H1 (cell line): ENCODE measurements around the gene BLTP1. TPM values are rescaled to one million over a fixed set of nuclear protein-coding genes. Genes with fewer than 3 reads are reported as not detected.

Source experiments
- CTCF ChIA-PET: fragments of 300-600 bp; sonication (Branson Sonifier 250); formaldehyde crosslinking; loops from one replicate; lab custom pipeline; 2021; ENCODE audit not compliant: partially characterized antibody; lab: Charles Lee
- POLR2A ChIA-PET: fragments of 300-600 bp; sonication (Branson Sonifier 250); formaldehyde crosslinking; loops from one replicate; lab custom pipeline; 2021; ENCODE audit warnings: inconsistent platforms; ENCODE audit not compliant: partially characterized antibody; lab: Charles Lee
- DNase-seq, 2 experiments: peaks; one replicate each; pipeline versions ENCODE4 v3.0.0 to v3.0.0-alpha.2; 2010 to 2022; ENCODE audit warnings: low spot score in 2 of 2, low read depth in 1 of 2, mixed read lengths in 1 of 2
- FAIRE-seq: peaks from 2 replicates; lab custom pipeline; 2011; peaks lifted over from hg19 to GRCh38; lab: Jason Lieb, UNC
- H2AFZ ChIP-seq: 2 replicates; pipeline ENCODE4 v1.8.1; 2012; ENCODE audit warnings: low read length, inconsistent platforms
- H2AK5ac ChIP-seq: 2 replicates; pipeline ENCODE4 v1.6.1; 2013; ENCODE audit warnings: low read depth, low read length
- H2BK120ac ChIP-seq: replicated peaks from 2 replicates; pipeline ENCODE3; 2013; ENCODE audit warnings: low read depth, low read length, inconsistent platforms
- H2BK12ac ChIP-seq: 2 replicates; pipeline ENCODE4 v1.6.1; 2013; ENCODE audit warnings: low read depth, low read length
- H2BK15ac ChIP-seq: 2 replicates; pipeline ENCODE4 v1.6.1; 2013; ENCODE audit warnings: low read length
- H2BK20ac ChIP-seq: 2 replicates; pipeline ENCODE4 v1.6.1; 2013; ENCODE audit warnings: low read length
- H2BK5ac ChIP-seq: 2 replicates; pipeline ENCODE4 v1.6.1; 2013; ENCODE audit warnings: low read depth, low read length
- H3K14ac ChIP-seq: 2 replicates; pipeline ENCODE4 v1.6.1; 2013; ENCODE audit warnings: inconsistent platforms; ENCODE audit not compliant: insufficient read length
- H3K18ac ChIP-seq: 2 replicates; pipeline ENCODE4 v1.6.1; 2013; ENCODE audit warnings: low read length; ENCODE audit errors: extremely low read depth
- H3K23ac ChIP-seq: 2 replicates; pipeline ENCODE4 v1.6.1; 2013; ENCODE audit warnings: inconsistent platforms; ENCODE audit not compliant: insufficient read length
- H3K23me2 ChIP-seq: 2 replicates; pipeline ENCODE4 v1.6.1; 2013; ENCODE audit warnings: low read depth, low read length
- H3K27ac ChIP-seq: 2 replicates; pipeline ENCODE4 v1.6.1; 2011; ENCODE audit warnings: low read depth, low read length, inconsistent platforms
- H3K27me3 ChIP-seq, 4 experiments: replicated peaks in 1 of 4; 1 replicate in 1 of 4; 2 replicates in 3 of 4; pipeline versions ENCODE4 v1.6.1 to v1.8.1; 2011 to 2013; ENCODE audit warnings: low read length in 3 of 4, mild to moderate bottlenecking in 3 of 4, inconsistent platforms in 2 of 4, mixed read lengths in 2 of 4, moderate library complexity in 1 of 4; ENCODE audit not compliant: control insufficient read depth in 3 of 4, insufficient read depth in 3 of 4; ENCODE audit errors: extremely low read depth in 1 of 4
- H3K36me3 ChIP-seq, 4 experiments: 2 replicates each; pipeline versions ENCODE4 v1.6.1 to v1.8.1; 2011 to 2013; ENCODE audit warnings: mild to moderate bottlenecking in 4 of 4, low read length in 3 of 4, moderate library complexity in 2 of 4, control low read depth in 1 of 4, inconsistent platforms in 1 of 4; ENCODE audit not compliant: insufficient read depth in 4 of 4, control insufficient read depth in 2 of 4
- H3K4ac ChIP-seq: replicated peaks from 2 replicates; pipeline ENCODE3; 2013; ENCODE audit warnings: low read length, low read depth, mixed read lengths, inconsistent platforms; ENCODE audit not compliant: insufficient read length
- H3K4me1 ChIP-seq, 4 experiments: replicated peaks in 1 of 4; 1 replicate in 1 of 4; 2 replicates in 3 of 4; pipeline versions ENCODE4 v1.6.1 to v1.8.1; 2011 to 2013; ENCODE audit warnings: low read length in 3 of 4, inconsistent platforms in 2 of 4, mixed read lengths in 1 of 4; ENCODE audit not compliant: insufficient read depth in 4 of 4, control insufficient read depth in 3 of 4
- H3K4me2 ChIP-seq, 2 experiments: 2 replicates each; pipeline versions ENCODE4 v1.6.1 to v1.8.1; 2011 to 2013; ENCODE audit warnings: low read depth in 2 of 2, low read length in 2 of 2, control low read depth in 1 of 2, inconsistent platforms in 1 of 2, mild to moderate bottlenecking in 1 of 2; ENCODE audit not compliant: insufficient read depth in 1 of 2
- H3K4me3 ChIP-seq, 4 experiments: fragments of 200-600, 300-600 bp in 1 of 4; sonication (generic), shearing (Covaris generic), sonication (Bioruptor Twin) in 1 of 4; 2 replicates each; pipeline versions ENCODE4 v1.5.1 to v1.8.1; 2011 to 2016; ENCODE audit warnings: low read length in 4 of 4, low read depth in 3 of 4, control low read depth in 2 of 4, inconsistent platforms in 2 of 4, mild to moderate bottlenecking in 2 of 4, mixed read lengths in 1 of 4, moderate library complexity in 1 of 4; ENCODE audit not compliant: insufficient read depth in 2 of 4; ENCODE audit errors: extremely low read depth in 1 of 4
- H3K56ac ChIP-seq: replicated peaks from 2 replicates; pipeline ENCODE3; 2013; ENCODE audit warnings: low read depth, mild to moderate bottlenecking, mixed read lengths, low read length, inconsistent platforms; ENCODE audit not compliant: insufficient read length
- H3K79me1 ChIP-seq: 2 replicates; pipeline ENCODE4 v1.6.1; 2013; ENCODE audit warnings: low read depth, low read length, control low read depth
- H3K79me2 ChIP-seq, 2 experiments: 2 replicates each; pipeline versions ENCODE4 v1.6.1 to v1.8.1; 2012 to 2013; ENCODE audit warnings: low read length in 2 of 2, mild to moderate bottlenecking in 2 of 2, inconsistent platforms in 1 of 2; ENCODE audit not compliant: insufficient read depth in 2 of 2, control insufficient read depth in 1 of 2
- H3K9ac ChIP-seq, 4 experiments: replicated peaks in 1 of 4; 1 replicate in 1 of 4; 2 replicates in 3 of 4; pipeline versions ENCODE4 v1.6.1 to v1.8.1; 2011 to 2013; ENCODE audit warnings: low read depth in 3 of 4, low read length in 3 of 4, control low read depth in 2 of 4, mild to moderate bottlenecking in 2 of 4, moderate library complexity in 2 of 4, inconsistent platforms in 1 of 4; ENCODE audit errors: extremely low read depth in 1 of 4
- H3K9me3 ChIP-seq, 2 experiments: 2 replicates each; pipeline versions ENCODE4 v1.6.1 to v1.8.1; 2012 to 2013; ENCODE audit warnings: mild to moderate bottlenecking in 2 of 2, moderate library complexity in 2 of 2, control low read depth in 1 of 2, inconsistent platforms in 1 of 2, low read depth in 1 of 2, low read length in 1 of 2, mixed read lengths in 1 of 2; ENCODE audit not compliant: insufficient read depth in 2 of 2
- H4K20me1 ChIP-seq, 2 experiments: replicated peaks in 1 of 2; 2 replicates each; pipeline versions ENCODE3 to v1.8.1; 2011 to 2013; ENCODE audit warnings: inconsistent platforms in 2 of 2, low read length in 2 of 2, mild to moderate bottlenecking in 1 of 2; ENCODE audit not compliant: insufficient read depth in 2 of 2, control insufficient read depth in 1 of 2
- H4K5ac ChIP-seq: 2 replicates; pipeline ENCODE4 v1.6.1; 2013; ENCODE audit warnings: low read length, low read depth, mixed read lengths, inconsistent platforms; ENCODE audit not compliant: insufficient read length
- H4K8ac ChIP-seq: 2 replicates; pipeline ENCODE4 v1.8.0; 2013; ENCODE audit warnings: mild to moderate bottlenecking, moderate library complexity, low read length, inconsistent platforms; ENCODE audit not compliant: insufficient read depth; ENCODE audit errors: extremely low read depth
- H4K91ac ChIP-seq: replicated peaks from 2 replicates; pipeline ENCODE3; 2013; ENCODE audit warnings: low read length, mixed read lengths, inconsistent platforms; ENCODE audit not compliant: insufficient read length
- CHD2 ChIP-seq: IDR thresholded peaks from 2 replicates; pipeline ENCODE4 v1.6.1; 2012; ENCODE audit warnings: low read length, improper control_type of control experiment
- CTBP2 ChIP-seq: IDR thresholded peaks from 2 replicates; pipeline ENCODE4 v1.7.0; 2011; ENCODE audit warnings: borderline replicate concordance, mild to moderate bottlenecking, moderate library complexity, mixed read lengths, low read length; ENCODE audit not compliant: insufficient read depth, insufficient read length
- EZH2 ChIP-seq: fragments of 200-600 bp; sonication (generic); IDR thresholded peaks from 2 replicates; pipeline ENCODE4 v1.7.1; 2012; ENCODE audit warnings: low read depth, mild to moderate bottlenecking, moderate library complexity, low read length, inconsistent platforms; ENCODE audit not compliant: severe bottlenecking
- HDAC2 ChIP-seq, 2 experiments: fragments of 300-600 bp in 1 of 2; sonication (generic) in 1 of 2; IDR thresholded peaks; 2 replicates each; pipeline ENCODE4 v1.6.1; 2011 to 2012; ENCODE audit warnings: low read depth in 2 of 2, low read length in 2 of 2, mild to moderate bottlenecking in 2 of 2, moderate library complexity in 2 of 2, borderline replicate concordance in 1 of 2, inconsistent platforms in 1 of 2
- KDM1A ChIP-seq: fragments of 200-600, 300-600 bp; sonication (generic); IDR thresholded peaks from 2 replicates; pipeline ENCODE4 v1.7.1; 2016; ENCODE audit warnings: mild to moderate bottlenecking, low read length, borderline replicate concordance
- NANOG ChIP-seq: IDR thresholded peaks from 2 replicates; pipeline ENCODE4 v1.6.1; 2011; ENCODE audit warnings: low read length, low read depth, mild to moderate bottlenecking, inconsistent platforms; ENCODE audit not compliant: insufficient read depth, poor library complexity, severe bottlenecking
- POLR2A ChIP-seq, 2 experiments: IDR thresholded peaks; 1 replicate in 1 of 2; 2 replicates in 1 of 2; pipeline ENCODE4 v1.6.1; 2011; ENCODE audit warnings: low read depth in 2 of 2, low read length in 2 of 2, mild to moderate bottlenecking in 2 of 2; ENCODE audit errors: control extremely low read depth in 1 of 2
- POU5F1 ChIP-seq: IDR thresholded peaks from 2 replicates; pipeline ENCODE4 v1.6.1; 2011; ENCODE audit warnings: low read depth, mild to moderate bottlenecking, low read length, moderate library complexity
- SAP30 ChIP-seq: fragments of 300-600 bp; sonication (generic); IDR thresholded peaks from 2 replicates; pipeline ENCODE4 v1.7.1; 2012; ENCODE audit warnings: low read length, moderate library complexity, mild to moderate bottlenecking, inconsistent platforms; ENCODE audit not compliant: insufficient read depth, insufficient replicate concordance
- SIN3A ChIP-seq, 2 experiments: IDR thresholded peaks in 1 of 2; conservative IDR thresholded peaks in 1 of 2; 2 replicates each; pipeline ENCODE4 v1.6.1; 2011 to 2012; ENCODE audit warnings: low read length in 2 of 2, improper control_type of control experiment in 1 of 2, low read depth in 1 of 2, mild to moderate bottlenecking in 1 of 2
- TEAD4 ChIP-seq: IDR thresholded peaks from 2 replicates; pipeline ENCODE4 v1.6.1; 2012; ENCODE audit warnings: low read depth, low read length, inconsistent platforms, mixed read lengths
- polyA plus RNA-seq, 7 experiments: library from polyadenylated mRNA; depleted of rRNA in 3 of 7; stranded (reverse) in 5 of 7; unstranded in 2 of 7; fragments of >200 nt in 5 of 7; fragments of 200-250 nt in 2 of 7; gene quantifications; 1 replicate in 5 of 7; 2 replicates in 1 of 7; 4 replicates in 1 of 7; pipeline versions ENCODE4 v1.2.1 to v1.2.3, GENCODE V29; 2011 to 2013; ENCODE audit warnings: missing spikeins in 2 of 7, mixed read lengths in 2 of 7
- total RNA-seq: library from RNA; stranded (reverse); fragmentation: NEBNext Ultra II Directional; extraction: Animal tissue kit (Norgen Biotek cat#: 25700); gene quantifications from 2 replicates; pipeline ENCODE4 v1.2.1, GENCODE V29; 2021
- TF ChIP-seq, protein P1 (sequence below): IDR thresholded peaks from 2 replicates; pipeline ENCODE4 v1.6.1; 2012; ENCODE audit warnings: low read length, inconsistent platforms

The BLTP1 gene
- total and polyA plus RNA-seq, 2 of the 8 experiments (the other 6 are each of a cell fraction or from before 2014, with no cell fraction given): 14.0 to 27.9 TPM

- Histone ChIP-seq H3K9ac (no peak overlapping the region; a peak in 1 of 7 replicates), H3K79me1 (no peaks in the 10 kb centered on the region), H3K56ac (no peak overlapping the region), H2BK120ac (no peak overlapping the region), H3K27me3 (peaks cover 0 to 6% (median 1%) of the 10 kb centered on the region in 4 experiments; a peak in 4 of 7 replicates), H2AK5ac (no peak overlapping the region), H4K5ac (no peak overlapping the region), H2BK15ac (no peak overlapping the region), H3K23me2 (no peaks in the 10 kb centered on the region), H4K91ac (no peak overlapping the region), H3K27ac (no peak overlapping the region), H2BK20ac (no peak overlapping the region), H2BK12ac (no peak overlapping the region), H3K18ac (no peak overlapping the region), H3K14ac (no peak overlapping the region), H4K20me1 (no peaks in the 10 kb centered on the region), H3K4me1 (peaks cover 2 to 7% (median 4%) of the 10 kb centered on the region in 4 experiments; a peak in 4 of 7 replicates), H3K36me3 (no peaks in the 10 kb centered on the region), H3K4me2 (no peak overlapping the region), H2BK5ac (no peak overlapping the region), H2AFZ (peak overlapping the region; percentile 36; the same call in 1 of the 2 replicates), H3K23ac (no peak overlapping the region), H4K8ac (no peak overlapping the region), H3K4ac (no peak overlapping the region), H3K79me2 (no peaks in the 10 kb centered on the region), H3K4me3 (no peak overlapping the region), H3K9me3 (no peaks in the 10 kb centered on the region)
- ChIA-PET CTCF (interaction anchor here (0.9 to 1.5 kb wide), 5 partner anchors 12 to 203 kb away, joined by 3 to 4 read pairs (median 3); no protein-coding TSS in a partner anchor), POLR2A (no interaction called here)
- DNase-seq (no peak), FAIRE-seq (no peak)
- TF ChIP-seq TEAD4: no peak
- TF ChIP-seq CHD2: no peak
- no peak for TF ChIP-seq HDAC2 (IDR thresholded peaks at IDR 0.05; ENCODE audit: borderline replicate concordance in 1 of 2, low read depth in 2 of 2, low read length in 2 of 2)
- no peak for TF ChIP-seq EZH2
- TF ChIP-seq, protein P1, sequence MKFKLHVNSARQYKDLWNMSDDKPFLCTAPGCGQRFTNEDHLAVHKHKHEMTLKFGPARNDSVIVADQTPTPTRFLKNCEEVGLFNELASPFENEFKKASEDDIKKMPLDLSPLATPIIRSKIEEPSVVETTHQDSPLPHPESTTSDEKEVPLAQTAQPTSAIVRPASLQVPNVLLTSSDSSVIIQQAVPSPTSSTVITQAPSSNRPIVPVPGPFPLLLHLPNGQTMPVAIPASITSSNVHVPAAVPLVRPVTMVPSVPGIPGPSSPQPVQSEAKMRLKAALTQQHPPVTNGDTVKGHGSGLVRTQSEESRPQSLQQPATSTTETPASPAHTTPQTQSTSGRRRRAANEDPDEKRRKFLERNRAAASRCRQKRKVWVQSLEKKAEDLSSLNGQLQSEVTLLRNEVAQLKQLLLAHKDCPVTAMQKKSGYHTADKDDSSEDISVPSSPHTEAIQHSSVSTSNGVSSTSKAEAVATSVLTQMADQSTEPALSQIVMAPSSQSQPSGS: no peak
- no peak for TF ChIP-seq POLR2A (IDR thresholded peaks at IDR 0.05; ENCODE audit: control extremely low read depth in 1 of 2, low read depth in 2 of 2, low read length in 2 of 2)
- no peak for TF ChIP-seq POU5F1
- no peak for TF ChIP-seq SAP30
- TF ChIP-seq KDM1A: no peak
- no peak for TF ChIP-seq SIN3A (conservative IDR thresholded peaks at IDR 0.05 in 1 of 2, IDR thresholded peaks at IDR 0.05 in 1 of 2; ENCODE audit: low read depth in 1 of 2, low read length in 2 of 2)
- no peak for TF ChIP-seq NANOG
- TF ChIP-seq CTBP2: no peak
Measured at GRCh38 chr4:122104184-122104583, 47.9 kb upstream of the BLTP1 start.
